ENCODE data around the gene KRT14.
"Not testable (repeated sequence)": the region's sequence is repeated elsewhere in the genome, so short reads cannot be mapped to it uniquely, and the experiment has no call there.

GRCh38 chr17:41582061-41582968, 4.4 kb downstream of the KRT14 start:
- not testable (repeated sequence) for TF ChIP-seq RAD21 (IDR thresholded peaks at IDR 0.05; ENCODE audit: low read length); POLR2A (IDR thresholded peaks at IDR 0.05; ENCODE audit: low read depth, low read length); CTCF (conservative IDR thresholded peaks at IDR 0.05; ENCODE audit: low read depth, low read length)

Data from IMR-90 (cell line).